HepG2 (cell line): ENCODE data around the gene AK8. TPM values are rescaled to one million over a fixed set of nuclear protein-coding genes. Genes with fewer than 3 reads are reported as not detected.

ENCODE experiments used
- ATAC-seq: fragments of 200-7000 bp; cut with Tn5 transposase; 3 replicates; pipeline ENCODE4 v1.9.1; 2020; ENCODE audit warnings: mild to moderate bottlenecking, moderate library complexity
- BruUV-seq: library from RNA; stranded (reverse); fragments of 400-500 nt; replicated peaks from 2 replicates; lab custom pipeline; 2021; lab: Mats Ljungman, UMichigan
- CTCF ChIA-PET: fragments of 300-600 bp; formaldehyde crosslinking; extraction: SDS; loops from one replicate; lab custom pipeline; 2021; ENCODE audit warnings: low total read pairs, inconsistent platforms, low intra/inter-chr PET ratio; lab: Yijun Ruan, JAX
- POLR2A ChIA-PET: fragments of 350-600 bp; sonication (Branson Sonifier 250); formaldehyde crosslinking; loops from one replicate; lab custom pipeline; 2020; ENCODE audit warnings: antibody characterized with exemption, inconsistent platforms; lab: Yijun Ruan, JAX
- DNase-seq: peaks from one replicate; pipeline ENCODE4 v3.0.0-alpha.2; 2015; ENCODE audit warnings: low spot score
- FAIRE-seq: peaks from 3 replicates; lab custom pipeline; 2011; peaks lifted over from hg19 to GRCh38; lab: Jason Lieb, UNC
- H2AFZ ChIP-seq: one replicate; pipeline ENCODE4 v1.6.1; 2011; ENCODE audit warnings: low read length, inconsistent platforms
- H3K27ac ChIP-seq: fragments of 300-600 bp; 3 replicates; pipeline ENCODE4 v1.8.0; 2011; ENCODE audit warnings: mixed run types, mild to moderate bottlenecking, mixed read lengths, low read length, inconsistent platforms; ENCODE audit not compliant: insufficient read depth; ENCODE audit errors: extremely low read length
- H3K27me3 ChIP-seq, 2 experiments: fragments of 200-600 bp in 1 of 2; 2 replicates in 1 of 2; 3 replicates in 1 of 2; pipeline versions ENCODE4 v1.6.0 to v1.8.0; 2011; ENCODE audit warnings: low read length in 2 of 2, mild to moderate bottlenecking in 2 of 2, moderate library complexity in 2 of 2, inconsistent platforms in 1 of 2; ENCODE audit not compliant: insufficient read depth in 2 of 2, control insufficient read depth in 1 of 2
- H3K36me3 ChIP-seq, 2 experiments: fragments of 200-600 bp in 1 of 2; replicated peaks in 1 of 2; 2 replicates in 1 of 2; 3 replicates in 1 of 2; pipeline versions ENCODE4 v1.5.1 to v1.8.0; 2011; ENCODE audit warnings: low read length in 2 of 2, inconsistent platforms in 1 of 2; ENCODE audit not compliant: insufficient read depth in 2 of 2, control insufficient read depth in 1 of 2
- H3K4me1 ChIP-seq: 2 replicates; pipeline ENCODE4 v1.5.1; 2012; ENCODE audit warnings: low read length, inconsistent platforms; ENCODE audit not compliant: insufficient read depth
- H3K4me2 ChIP-seq: 2 replicates; pipeline ENCODE4 v1.6.0; 2011; ENCODE audit warnings: low read depth, low read length, inconsistent platforms
- H3K4me3 ChIP-seq, 3 experiments: fragments of 200-600 bp in 1 of 3; sonication (generic), shearing (Covaris generic) in 1 of 3; replicated peaks in 1 of 3; 2 replicates each; pipeline ENCODE4 v1.5.1; 2011 to 2016; ENCODE audit warnings: low read length in 3 of 3, inconsistent platforms in 2 of 3, low read depth in 2 of 3, mild to moderate bottlenecking in 2 of 3, control low read depth in 1 of 3, mixed read lengths in 1 of 3; ENCODE audit not compliant: insufficient read depth in 1 of 3
- H3K79me2 ChIP-seq: one replicate; pipeline ENCODE4 v1.6.1; 2011; ENCODE audit warnings: low read length, inconsistent platforms; ENCODE audit not compliant: insufficient read depth
- H3K9ac ChIP-seq: 2 replicates; pipeline ENCODE4 v1.6.0; 2011; ENCODE audit warnings: mild to moderate bottlenecking, low read depth, low read length, inconsistent platforms; ENCODE audit not compliant: insufficient read depth
- H3K9me3 ChIP-seq: 2 replicates; pipeline ENCODE4 v1.5.1; 2012; ENCODE audit warnings: mild to moderate bottlenecking, low read length
- H4K20me1 ChIP-seq: 2 replicates; pipeline ENCODE4 v1.6.0; 2011; ENCODE audit warnings: inconsistent platforms, mild to moderate bottlenecking, low read length, moderate library complexity; ENCODE audit not compliant: insufficient read depth
- CENPBD1 ChIP-seq: sonication (generic); formaldehyde crosslinking; IDR thresholded peaks from 2 replicates; pipeline ENCODE4 v1.8.0; 2022; ENCODE audit warnings: missing genetic modification reagents, low read depth, mild to moderate bottlenecking, borderline replicate concordance
- CTCF ChIP-seq: sonication (generic); formaldehyde crosslinking; IDR thresholded peaks from 2 replicates; pipeline ENCODE4 v1.5.0; 2020; ENCODE audit warnings: mild to moderate bottlenecking, missing genetic modification reagents, moderate library complexity
- GABPB1 ChIP-seq: IDR thresholded peaks from 2 replicates; pipeline ENCODE4 v1.6.1; 2016; ENCODE audit warnings: mild to moderate bottlenecking, missing genetic modification reagents, moderate library complexity, missing compliant biosample characterization
- HNF4A ChIP-seq: sonication (generic); formaldehyde crosslinking; IDR thresholded peaks from 2 replicates; pipeline ENCODE4 v1.4.0; 2020; ENCODE audit warnings: missing genetic modification reagents
- POGK ChIP-seq: sonication (generic); formaldehyde crosslinking; conservative IDR thresholded peaks from 2 replicates; pipeline ENCODE4 v1.8.0; 2022; ENCODE audit warnings: mild to moderate bottlenecking, moderate library complexity, missing genetic modification reagents
- ZNF780A ChIP-seq: sonication (generic); formaldehyde crosslinking; IDR thresholded peaks from 2 replicates; pipeline ENCODE4 v1.8.0; 2022; ENCODE audit warnings: mild to moderate bottlenecking, missing genetic modification reagents, moderate library complexity
- WGBS: methylation state at CpG from one replicate; pipeline ENCODE4 v1.1.6; 2017; ENCODE audit warnings: low lambda C conversion rate; 5-methylcytosine and 5-hydroxymethylcytosine counted together
- in situ Hi-C: cut with HindIII; loops from 2 replicates; pipeline ENCODE4 v1.10.0; 2017; ENCODE audit warnings: low pct_unique_long_range_greater_than_20kb; ENCODE audit not compliant: extremely low pct_ligation_motif_present
- intact Hi-C: fragments of 100-400 bp; cut with micrococcal nuclease; formaldehyde crosslinking; loops from one replicate; pipeline ENCODE4 v1.10.0; 2022; ENCODE audit not compliant: unreplicated experiment
- polyA plus RNA-seq, 8 experiments: library from polyadenylated mRNA; depleted of rRNA in 3 of 8; stranded (reverse) in 7 of 8; unstranded in 1 of 8; fragments of >200 nt; fragmentation: Illumina TruSeq in 4 of 8; extraction: Trizol in 4 of 8; gene quantifications; 2 replicates each; pipeline versions ENCODE4 v1.2.1 to v1.2.3, GENCODE V29; 2011 to 2016; ENCODE audit warnings: low read depth in 4 of 8, missing spikeins in 1 of 8, mixed read lengths in 1 of 8; ENCODE audit not compliant: insufficient read depth in 1 of 8
- total RNA-seq, 5 experiments: library from RNA; depleted of rRNA; stranded (reverse); fragments of >200 nt; fragmentation: Illumina TruSeq; extraction: Trizol; gene quantifications; 2 replicates each; pipeline ENCODE4 v1.2.3, GENCODE V29; 2016; ENCODE audit warnings: low read depth in 1 of 5

Gene AK8
- total and polyA plus RNA-seq, 2 of the 13 experiments (the other 11 are each of a cell fraction or from before 2014, with no cell fraction given): 0.11 TPM; not detected in 1

GRCh38 chr9:132725306-132725705, 152.8 kb downstream of the AK8 start:
- Histone ChIP-seq H3K9me3 (no peaks in the 10 kb centered on the region), H2AFZ (no peak overlapping the region), H3K9ac (no peak overlapping the region), H3K4me3 (no peak overlapping the region), H3K79me2 (no peaks in the 10 kb centered on the region)
- no peak for DNase-seq
- POLR2A ChIA-PET: no interaction called here
- 37% methylated on average over 9 of the region's 13 CpGs for WGBS
- BruUV-seq: no TSS peak
- in situ Hi-C loops: no loop called here
- TF ChIP-seq HNF4A (CRISPR knock-in tag) (no peak), CENPBD1 (CRISPR knock-in tag) (no peak), ZNF780A (CRISPR knock-in tag) (no peak), POGK (no peak), GABPB1 (CRISPR knock-in tag) (no peak), CTCF (CRISPR knock-in tag) (no peak)
- TF ChIP-seq, all 625 proteins: peak for 0
- Histone ChIP-seq H3K4me1 (no peaks in the 10 kb centered on the region), H3K27me3 (peaks cover 4 to 22% of the 10 kb centered on the region in 2 experiments), H3K36me3 (no peaks in the 10 kb centered on the region), H3K27ac (no peak overlapping the region), H4K20me1 (no peaks in the 10 kb centered on the region), H3K4me2 (no peak overlapping the region)
- FAIRE-seq (no peak), ATAC-seq (no peak)
- intact Hi-C loops: no loop called here
- CTCF ChIA-PET: no interaction called here
